IMR-90 (cell line): ENCODE data around the gene INPP5A. TPM values are rescaled to one million over a fixed set of nuclear protein-coding genes. Genes with fewer than 3 reads are reported as not detected.

Experiments
- ATAC-seq: fragments of 200-7000 bp; cut with Tn5 transposase; 2 replicates; pipeline ENCODE4 v1.9.1; 2020; ENCODE audit warnings: low read depth, mild to moderate bottlenecking, moderate library complexity
- BruUV-seq: library from RNA; stranded (reverse); fragments of 400-500 nt; replicated peaks from 2 replicates; lab custom pipeline; 2021; lab: Mats Ljungman, UMichigan
- CTCF ChIA-PET: fragments of 300-600 bp; formaldehyde crosslinking; extraction: SDS; loops from one replicate; lab custom pipeline; 2021; ENCODE audit warnings: antibody characterized with exemption; lab: Yijun Ruan, JAX
- POLR2A ChIA-PET: fragments of 300-600 bp; sonication (Branson Sonifier 250); formaldehyde crosslinking; loops from one replicate; lab custom pipeline; 2022; ENCODE audit warnings: antibody characterized with exemption; ENCODE audit not compliant: unreplicated experiment; lab: Charles Lee
- DNase-seq: peaks from one replicate; pipeline ENCODE4 v3.0.0; 2013
- H2AFZ ChIP-seq: replicated peaks from 2 replicates; pipeline ENCODE3; 2013; ENCODE audit warnings: low read length, mild to moderate bottlenecking; ENCODE audit not compliant: poor library complexity
- H2AK5ac ChIP-seq: 2 replicates; pipeline ENCODE4 v1.6.1; 2013; ENCODE audit warnings: low read depth, low read length, inconsistent platforms
- H2AK9ac ChIP-seq: replicated peaks from 2 replicates; pipeline ENCODE3; 2013; ENCODE audit warnings: mild to moderate bottlenecking, low read depth, low read length, moderate library complexity; ENCODE audit not compliant: poor library complexity
- H2BK120ac ChIP-seq: 2 replicates; pipeline ENCODE4 v1.6.1; 2013; ENCODE audit warnings: low read depth, low read length, inconsistent platforms
- H2BK15ac ChIP-seq: 3 replicates; pipeline ENCODE4 v1.6.1; 2013; ENCODE audit warnings: low read depth, low read length, inconsistent platforms
- H2BK20ac ChIP-seq: 2 replicates; pipeline ENCODE4 v1.6.1; 2013; ENCODE audit warnings: low read depth, mild to moderate bottlenecking, inconsistent platforms, low read length, moderate library complexity
- H2BK5ac ChIP-seq: 2 replicates; pipeline ENCODE4 v1.6.1; 2013; ENCODE audit warnings: mild to moderate bottlenecking, low read depth, low read length, inconsistent platforms; ENCODE audit not compliant: poor library complexity, severe bottlenecking
- H3K14ac ChIP-seq: replicated peaks from 2 replicates; pipeline ENCODE4 v1.6.1; 2013; ENCODE audit warnings: low read depth, low read length, inconsistent platforms
- H3K18ac ChIP-seq: 2 replicates; pipeline ENCODE4 v1.6.1; 2013; ENCODE audit warnings: low read depth, low read length, control low read depth
- H3K23ac ChIP-seq: 2 replicates; pipeline ENCODE4 v1.6.1; 2013; ENCODE audit warnings: low read depth, low read length, inconsistent platforms
- H3K27ac ChIP-seq: 2 replicates; pipeline ENCODE4 v1.5.1; 2013; ENCODE audit warnings: mild to moderate bottlenecking, control low read depth, low read length; ENCODE audit not compliant: insufficient read depth
- H3K27me3 ChIP-seq: 2 replicates; pipeline ENCODE4 v1.6.1; 2013; ENCODE audit warnings: low read length; ENCODE audit not compliant: control insufficient read depth, insufficient read depth
- H3K36me3 ChIP-seq: 2 replicates; pipeline ENCODE4 v1.6.1; 2013; ENCODE audit warnings: low read length, mixed read lengths; ENCODE audit not compliant: control insufficient read depth, insufficient read depth
- H3K4ac ChIP-seq: 2 replicates; pipeline ENCODE4 v1.6.1; 2013; ENCODE audit warnings: low read depth, low read length, inconsistent platforms
- H3K4me1 ChIP-seq: 2 replicates; pipeline ENCODE4 v1.6.1; 2013; ENCODE audit warnings: low read length, mixed read lengths; ENCODE audit not compliant: control insufficient read depth, insufficient read depth
- H3K4me2 ChIP-seq: 2 replicates; pipeline ENCODE4 v1.6.1; 2013; ENCODE audit warnings: low read depth, mild to moderate bottlenecking, control low read depth, low read length, moderate library complexity
- H3K4me3 ChIP-seq: 2 replicates; pipeline ENCODE4 v1.5.1; 2013; ENCODE audit warnings: low read depth, mild to moderate bottlenecking, control low read depth, low read length, moderate library complexity; ENCODE audit not compliant: insufficient read depth
- H3K56ac ChIP-seq: 2 replicates; pipeline ENCODE4 v1.6.1; 2013; ENCODE audit warnings: low read length, inconsistent platforms; ENCODE audit not compliant: insufficient read depth; ENCODE audit errors: extremely low read depth
- H3K79me1 ChIP-seq, 2 experiments: 2 replicates each; pipeline ENCODE4 v1.6.1; 2013; ENCODE audit warnings: low read length in 2 of 2, inconsistent platforms in 1 of 2, low read depth in 1 of 2
- H3K9ac ChIP-seq: 2 replicates; pipeline ENCODE4 v1.6.1; 2013; ENCODE audit warnings: low read depth, low read length, control low read depth
- H3K9me1 ChIP-seq: 2 replicates; pipeline ENCODE4 v1.6.1; 2013; ENCODE audit warnings: low read length, inconsistent platforms; ENCODE audit not compliant: insufficient read depth
- H3K9me3 ChIP-seq: 2 replicates; pipeline ENCODE4 v1.6.1; 2013; ENCODE audit warnings: low read length; ENCODE audit not compliant: control insufficient read depth, insufficient read depth
- H4K20me1 ChIP-seq: 2 replicates; pipeline ENCODE4 v1.6.1; 2013; ENCODE audit warnings: low read length, inconsistent platforms; ENCODE audit not compliant: insufficient read depth
- H4K5ac ChIP-seq: 2 replicates; pipeline ENCODE4 v1.6.1; 2013; ENCODE audit warnings: mild to moderate bottlenecking, low read depth, low read length, control low read depth
- H4K8ac ChIP-seq, 2 experiments: 2 replicates each; pipeline ENCODE4 v1.6.1; 2013; ENCODE audit warnings: low read depth in 2 of 2, low read length in 2 of 2, control low read depth in 1 of 2, inconsistent platforms in 1 of 2
- H4K91ac ChIP-seq: 2 replicates; pipeline ENCODE4 v1.6.1; 2013; ENCODE audit warnings: low read depth, low read length, inconsistent platforms; ENCODE audit not compliant: insufficient read depth
- CEBPB ChIP-seq: IDR thresholded peaks from 2 replicates; pipeline ENCODE4 v1.6.1; 2012; ENCODE audit warnings: low read depth, low read length, improper control_type of control experiment
- CTCF ChIP-seq: conservative IDR thresholded peaks from 2 replicates; pipeline ENCODE4 v1.5.1; 2012; ENCODE audit warnings: mild to moderate bottlenecking, low read depth, low read length, improper control_type of control experiment
- WGBS, 2 experiments: methylation state at CpG; one replicate each; pipeline versions ENCODE4 v1.1.5 to v1.1.7; 2013; ENCODE audit warnings: missing lambda C conversion rate in 2 of 2; ENCODE audit not compliant: insufficient read length in 1 of 2; ENCODE audit errors: extremely low coverage in 2 of 2; 5-methylcytosine and 5-hydroxymethylcytosine counted together
- dilution Hi-C: fragments of 300-500 bp; cut with HindIII; formaldehyde crosslinking; loops from one replicate; pipeline ENCODE4 v1.14.3; 2018; ENCODE audit warnings: low sequenced_read_pairs; ENCODE audit not compliant: unreplicated experiment
- in situ Hi-C: fragments of 300-500 bp; cut with MboI; formaldehyde crosslinking; loops from 3 replicates; pipeline ENCODE4 v1.14.3; 2019; ENCODE audit warnings: low sequenced_read_pairs, inconsistent platforms, mixed read lengths
- intact Hi-C: fragments of 100-400 bp; cut with micrococcal nuclease; formaldehyde crosslinking; loops from 2 replicates; pipeline ENCODE4 v1.10.0; 2022
- polyA plus RNA-seq, 3 experiments: library from polyadenylated mRNA; depleted of rRNA; stranded (reverse); fragments of >200 nt; gene quantifications; 2 replicates each; pipeline ENCODE4 v1.2.3, GENCODE V29; 2012; ENCODE audit warnings: low replicate concordance in 1 of 3
- total RNA-seq: library from RNA; depleted of rRNA; stranded (reverse); fragments of >200 nt; gene quantifications from 2 replicates; pipeline ENCODE4 v1.2.3, GENCODE V29; 2012

The INPP5A gene
- total and polyA plus RNA-seq, 2 of the 4 experiments (the other 2 are of a cell fraction) = 21.4 to 36.7 TPM

- H2BK5ac ChIP-seq = no peak overlapping the region
- no peak overlapping the region for H3K14ac ChIP-seq
- WGBS, 2 experiments = no CpG with 5 or more reads among the region's 14 CpGs
- no peak overlapping the region for H3K9ac ChIP-seq
- dilution Hi-C loops (no loop called here), intact Hi-C loops (no loop called here), in situ Hi-C loops (no loop called here)
- peaks cover 7% of the 10 kb centered on the region for H3K9me1 ChIP-seq
- no peaks in the 10 kb centered on the region for H3K36me3 ChIP-seq
- no peak for TF ChIP-seq CTCF
- no peak for TF ChIP-seq CEBPB
- ChIA-PET CTCF (no interaction called here), POLR2A (no interaction called here)
- H2AFZ ChIP-seq = no peak overlapping the region
- peaks cover 82% of the 10 kb centered on the region for H4K20me1 ChIP-seq
- H2AK9ac ChIP-seq = no peak overlapping the region
- no peak overlapping the region for H3K23ac ChIP-seq
- H3K4ac ChIP-seq = no peak overlapping the region
- H3K79me1 ChIP-seq = peaks cover 25 to 70% of the 10 kb centered on the region in 2 experiments
- H3K4me1 ChIP-seq = no peaks in the 10 kb centered on the region; the same call in 1 of the 2 replicates
- BruUV-seq = no TSS peak
- no peak overlapping the region for H2BK120ac ChIP-seq
- no peak overlapping the region for H4K5ac ChIP-seq
- H4K91ac ChIP-seq = no peak overlapping the region
- DNase-seq = no peak
- H2BK15ac ChIP-seq = no peak overlapping the region
- no peak for ATAC-seq
- no peak overlapping the region for H4K8ac ChIP-seq
- no peak overlapping the region for H2AK5ac ChIP-seq
- H3K56ac ChIP-seq = no peak overlapping the region
- no peak overlapping the region for H3K4me2 ChIP-seq
- H3K4me3 ChIP-seq = no peak overlapping the region
- no peaks in the 10 kb centered on the region for H3K27me3 ChIP-seq
- H3K27ac ChIP-seq = no peak overlapping the region
- H2BK20ac ChIP-seq = no peak overlapping the region
- no peaks in the 10 kb centered on the region for H3K9me3 ChIP-seq
- H3K18ac ChIP-seq = no peak overlapping the region
Observed at GRCh38 chr10:132562916-132563456, 25.4 kb downstream of the INPP5A start.
